ENCODE results near the gene PARD3. TPM values are rescaled to one million over a fixed set of nuclear protein-coding genes. Genes with fewer than 3 reads are reported as not detected.

PARD3 gene
- total RNA-seq, 1 experiment from 2014 or later: 29.7 TPM

- no peak for DNase-seq (ENCODE audit: low read depth)
These were observed 625.3 kb downstream of the PARD3 start for GRCh38 chr10:34189830-34190229.

DNA sequence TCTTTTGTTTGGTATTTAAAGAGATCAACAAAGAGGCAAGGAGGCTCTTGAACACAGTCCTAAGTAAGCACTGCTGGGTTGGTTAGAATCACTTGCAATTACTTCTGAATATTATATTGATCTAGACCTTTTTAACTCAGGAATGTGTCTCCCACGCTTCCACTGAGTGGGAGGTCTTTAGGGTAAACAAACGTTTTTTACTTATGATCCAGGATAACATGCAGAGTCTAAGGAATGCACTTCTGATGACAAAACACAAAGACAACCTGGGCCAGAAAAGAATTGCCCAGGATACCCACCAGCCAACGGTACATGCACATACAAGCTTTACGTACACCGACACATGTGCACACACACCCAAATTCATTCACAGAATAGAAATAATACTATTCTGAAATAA is 626.9 kb downstream of the PARD3 start:
- no peak for DNase-seq (ENCODE audit: low read depth)

- no peak for DNase-seq (ENCODE audit: low read depth)
These were observed 627.9 kb downstream of the PARD3 start for GRCh38 chr10:34187201-34187600.

- no peak for DNase-seq (ENCODE audit: low read depth)
These were observed 628.4 kb downstream of the PARD3 start for GRCh38 chr10:34186745-34187144.

DNA sequence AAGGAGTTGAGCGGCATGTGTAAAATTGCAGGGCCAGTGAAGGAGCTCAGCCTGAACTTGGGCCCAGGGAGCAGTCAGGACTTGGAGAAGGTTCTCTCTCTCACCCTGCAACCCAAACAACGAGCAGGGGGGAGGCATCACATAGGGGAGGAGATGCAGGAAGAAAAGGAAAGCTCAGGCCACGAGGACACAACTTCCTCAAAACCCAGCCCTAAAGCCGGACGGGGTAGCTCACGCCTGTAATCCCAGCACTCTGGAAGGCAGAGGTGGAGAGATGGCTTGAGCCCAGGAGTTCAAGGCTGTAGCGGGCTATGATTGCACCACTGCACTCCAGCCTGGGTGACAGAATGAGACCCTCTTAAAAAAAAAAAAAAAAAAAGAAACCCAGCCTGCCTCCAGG is 629.1 kb downstream of the PARD3 start:
- DNase-seq (ENCODE audit: low read depth): no peak

- DNase-seq (ENCODE audit: low read depth): no peak
These were observed 630.1 kb downstream of the PARD3 start for GRCh38 chr10:34184939-34185386.

- no peak for DNase-seq (ENCODE audit: low read depth)
These were observed 630.7 kb downstream of the PARD3 start for GRCh38 chr10:34184397-34184796.

- DNase-seq (ENCODE audit: low read depth): no peak
These were observed 631.9 kb downstream of the PARD3 start for GRCh38 chr10:34183016-34183796.

- no peak for DNase-seq (ENCODE audit: low read depth)
These were observed 633.4 kb downstream of the PARD3 start for GRCh38 chr10:34181553-34182300.

- DNase-seq (ENCODE audit: low read depth): no peak
These were observed 634.3 kb downstream of the PARD3 start for GRCh38 chr10:34180749-34181148.

DNA sequence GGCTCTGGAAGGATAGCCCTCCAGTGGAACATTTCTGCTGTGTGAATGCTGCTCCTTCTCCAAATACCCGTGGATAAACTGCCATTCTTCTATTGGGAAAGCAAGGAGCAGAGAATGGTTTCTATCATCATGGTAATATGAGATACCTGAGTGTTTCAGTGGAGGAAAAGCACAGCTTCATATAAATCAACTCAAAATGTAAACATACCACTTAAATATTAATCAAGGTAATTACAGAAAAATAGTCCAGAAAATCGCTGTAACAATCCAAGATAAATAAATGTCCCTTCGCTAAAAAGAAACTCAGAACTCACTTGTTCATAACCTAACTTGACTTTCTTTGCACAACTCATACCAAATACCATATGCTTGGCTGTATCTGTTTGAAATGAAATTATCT is 635.8 kb downstream of the PARD3 start:
- DNase-seq (ENCODE audit: low read depth): no peak

GRCh38 chr10:34178756-34179155 is 636.3 kb downstream of the PARD3 start:
- DNase-seq (ENCODE audit: low read depth): no peak

DNA sequence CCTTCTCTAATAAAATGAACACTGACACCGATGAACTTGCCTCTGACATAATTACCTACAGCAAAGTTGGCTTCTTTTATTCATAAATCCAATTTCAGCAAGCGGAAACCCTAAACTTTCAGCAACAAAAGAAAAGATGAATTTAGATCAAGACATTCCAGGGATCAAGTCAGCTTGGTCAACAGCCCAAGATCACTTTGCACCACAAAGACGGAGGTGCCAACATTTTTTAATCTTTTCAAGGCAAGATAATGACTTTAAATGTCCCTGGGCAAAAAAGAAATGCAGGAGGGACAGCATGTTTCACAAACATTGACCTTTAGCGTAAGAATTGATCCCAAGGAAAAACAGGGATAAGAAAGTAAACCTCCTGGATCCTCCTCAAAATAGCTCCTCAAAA is 636.9 kb downstream of the PARD3 start:
- DNase-seq (ENCODE audit: low read depth): no peak

DNA sequence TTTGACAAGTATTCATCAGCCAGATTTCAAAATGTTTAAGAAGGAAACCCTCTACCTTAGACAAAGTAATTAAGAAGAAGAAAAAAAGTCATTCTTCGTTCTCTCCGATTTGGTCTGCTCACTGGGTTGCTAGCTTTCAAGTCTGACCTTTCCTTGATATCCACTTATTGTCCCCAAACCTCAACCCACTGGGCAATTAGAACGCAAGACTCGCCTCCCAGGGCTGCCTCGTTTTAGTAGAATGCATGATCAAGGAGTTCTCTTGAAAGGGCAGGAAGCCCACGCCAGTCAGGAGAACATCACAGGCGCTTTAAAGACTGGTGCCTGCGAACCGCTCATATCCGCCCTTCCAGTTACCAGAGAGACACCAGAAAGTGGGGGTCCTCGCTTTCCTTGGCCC is 637.7 kb downstream of the PARD3 start:
- no peak for DNase-seq (ENCODE audit: low read depth)

DNA sequence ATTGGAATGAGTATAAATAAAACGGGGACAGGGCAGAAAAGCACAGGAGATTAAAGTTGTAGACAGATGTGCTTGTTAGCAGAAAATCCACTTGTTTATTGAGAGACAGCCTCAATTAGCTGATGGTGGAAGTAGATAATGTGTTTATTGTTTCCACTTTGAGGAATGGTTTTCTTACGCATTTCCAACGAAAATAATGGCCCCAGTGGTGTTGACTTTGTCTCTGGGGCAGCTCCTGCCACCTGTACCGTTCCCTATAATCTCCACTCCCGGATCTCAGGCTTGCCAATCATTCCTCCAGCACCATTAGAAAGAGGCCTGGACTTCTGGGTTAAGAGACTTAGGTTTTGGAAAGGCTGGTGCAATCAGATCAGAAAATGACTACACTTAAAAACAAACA is 638.7 kb downstream of the PARD3 start:
- DNase-seq (ENCODE audit: low read depth): no peak

DNA sequence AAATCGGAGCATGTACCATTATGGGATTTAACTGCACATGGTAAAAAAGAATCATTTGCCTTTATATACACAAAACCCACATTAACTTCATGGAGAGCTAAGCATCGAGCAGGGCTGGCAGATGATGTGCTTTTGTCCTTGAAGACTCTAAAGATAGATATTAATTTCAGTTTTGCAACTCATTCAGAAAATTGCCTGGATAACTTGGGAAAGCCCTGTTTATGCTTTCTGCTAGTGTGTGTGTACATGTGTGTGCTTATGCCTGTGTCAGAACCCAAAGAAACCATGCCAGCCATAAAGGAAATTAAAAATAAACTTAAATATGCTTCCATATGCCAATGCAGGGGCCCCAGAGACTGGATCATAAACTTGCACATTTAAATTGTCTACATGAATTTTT is 640.0 kb downstream of the PARD3 start:
- no peak for DNase-seq (ENCODE audit: low read depth)

GRCh38 chr10:34172936-34173533 is 642.1 kb downstream of the PARD3 start:
- DNase-seq (ENCODE audit: low read depth): no peak

- no peak for DNase-seq (ENCODE audit: low read depth)
These were observed 643.1 kb downstream of the PARD3 start for GRCh38 chr10:34171957-34172527.

- no peak for DNase-seq (ENCODE audit: low read depth)
These were observed 645.4 kb downstream of the PARD3 start for GRCh38 chr10:34169677-34170076.

DNA sequence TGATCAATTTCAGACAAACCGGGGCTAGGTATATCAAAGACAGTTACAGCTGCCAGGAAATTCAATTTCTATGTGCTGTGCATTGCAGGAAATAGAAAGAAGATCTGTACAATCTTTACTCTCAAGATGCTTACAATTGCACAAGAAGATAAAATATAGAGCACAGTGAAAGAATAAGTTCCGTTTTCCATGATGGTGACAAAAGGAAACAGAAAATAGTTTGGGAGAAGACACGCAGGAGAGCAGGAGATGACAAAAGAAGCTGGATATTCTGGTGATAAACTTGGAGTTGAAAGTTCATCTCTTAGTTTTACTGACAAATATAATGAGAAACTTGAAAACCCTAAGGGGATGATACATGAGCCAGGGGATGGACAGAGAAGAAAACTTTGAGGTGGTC is 646.0 kb downstream of the PARD3 start:
- no peak for DNase-seq (ENCODE audit: low read depth)

- no peak for DNase-seq (ENCODE audit: low read depth)
These were observed 646.7 kb downstream of the PARD3 start for GRCh38 chr10:34168439-34168838.

DNA sequence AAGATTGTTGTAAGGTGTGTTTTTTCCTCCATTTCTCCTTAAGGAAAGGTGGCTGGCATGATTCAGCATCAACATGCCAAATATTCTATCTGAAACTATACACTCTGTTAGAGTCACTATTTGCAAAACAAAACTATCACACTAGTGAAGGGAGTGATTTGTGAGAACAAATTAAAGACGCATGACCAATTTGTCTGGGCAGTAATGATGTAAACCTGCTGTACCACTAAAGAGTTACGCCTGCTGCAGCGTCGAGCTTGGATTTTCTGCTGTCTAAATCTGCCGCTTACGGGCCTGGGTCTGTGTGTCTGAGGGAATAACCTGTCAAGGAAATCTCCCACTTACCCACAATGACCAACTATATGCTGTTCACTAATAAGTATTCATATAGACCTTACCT is 648.3 kb downstream of the PARD3 start:
- DNase-seq (ENCODE audit: low read depth): no peak

DNA sequence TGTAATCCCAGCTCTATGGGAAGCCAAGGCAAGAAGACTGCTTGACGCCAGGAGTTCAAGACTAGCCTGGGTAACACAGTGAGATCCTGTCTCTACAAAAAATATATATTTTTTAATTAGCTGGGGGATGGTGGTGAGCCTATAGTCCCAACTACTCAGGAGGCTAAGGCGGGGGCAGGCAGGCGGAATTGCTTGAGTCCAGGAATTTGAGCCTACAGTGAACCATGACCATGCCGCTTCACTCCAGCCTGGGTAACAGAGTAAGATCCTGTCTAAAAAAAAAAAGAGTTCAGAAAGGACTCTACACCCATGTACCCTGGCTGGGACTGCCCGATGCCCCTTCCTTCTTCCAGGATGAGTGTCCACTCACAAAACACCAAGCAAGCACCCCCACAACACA is 648.7 kb downstream of the PARD3 start:
- DNase-seq (ENCODE audit: low read depth): no peak

Data from Daoy (cell line).